ENCODE measurements around the gene DNTTIP2. TPM values are rescaled to one million over a fixed set of nuclear protein-coding genes. Genes with fewer than 3 reads are reported as not detected.
"Not testable (repeated sequence)": the region's sequence is repeated elsewhere in the genome, so short reads cannot be mapped to it uniquely, and the experiment has no call there.

Gene DNTTIP2, protein sequence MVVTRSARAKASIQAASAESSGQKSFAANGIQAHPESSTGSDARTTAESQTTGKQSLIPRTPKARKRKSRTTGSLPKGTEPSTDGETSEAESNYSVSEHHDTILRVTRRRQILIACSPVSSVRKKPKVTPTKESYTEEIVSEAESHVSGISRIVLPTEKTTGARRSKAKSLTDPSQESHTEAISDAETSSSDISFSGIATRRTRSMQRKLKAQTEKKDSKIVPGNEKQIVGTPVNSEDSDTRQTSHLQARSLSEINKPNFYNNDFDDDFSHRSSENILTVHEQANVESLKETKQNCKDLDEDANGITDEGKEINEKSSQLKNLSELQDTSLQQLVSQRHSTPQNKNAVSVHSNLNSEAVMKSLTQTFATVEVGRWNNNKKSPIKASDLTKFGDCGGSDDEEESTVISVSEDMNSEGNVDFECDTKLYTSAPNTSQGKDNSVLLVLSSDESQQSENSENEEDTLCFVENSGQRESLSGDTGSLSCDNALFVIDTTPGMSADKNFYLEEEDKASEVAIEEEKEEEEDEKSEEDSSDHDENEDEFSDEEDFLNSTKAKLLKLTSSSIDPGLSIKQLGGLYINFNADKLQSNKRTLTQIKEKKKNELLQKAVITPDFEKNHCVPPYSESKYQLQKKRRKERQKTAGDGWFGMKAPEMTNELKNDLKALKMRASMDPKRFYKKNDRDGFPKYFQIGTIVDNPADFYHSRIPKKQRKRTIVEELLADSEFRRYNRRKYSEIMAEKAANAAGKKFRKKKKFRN
- 46.4 to 49.6 TPM (median 47.4 TPM) in 3 replicates for total RNA-seq

DNA sequence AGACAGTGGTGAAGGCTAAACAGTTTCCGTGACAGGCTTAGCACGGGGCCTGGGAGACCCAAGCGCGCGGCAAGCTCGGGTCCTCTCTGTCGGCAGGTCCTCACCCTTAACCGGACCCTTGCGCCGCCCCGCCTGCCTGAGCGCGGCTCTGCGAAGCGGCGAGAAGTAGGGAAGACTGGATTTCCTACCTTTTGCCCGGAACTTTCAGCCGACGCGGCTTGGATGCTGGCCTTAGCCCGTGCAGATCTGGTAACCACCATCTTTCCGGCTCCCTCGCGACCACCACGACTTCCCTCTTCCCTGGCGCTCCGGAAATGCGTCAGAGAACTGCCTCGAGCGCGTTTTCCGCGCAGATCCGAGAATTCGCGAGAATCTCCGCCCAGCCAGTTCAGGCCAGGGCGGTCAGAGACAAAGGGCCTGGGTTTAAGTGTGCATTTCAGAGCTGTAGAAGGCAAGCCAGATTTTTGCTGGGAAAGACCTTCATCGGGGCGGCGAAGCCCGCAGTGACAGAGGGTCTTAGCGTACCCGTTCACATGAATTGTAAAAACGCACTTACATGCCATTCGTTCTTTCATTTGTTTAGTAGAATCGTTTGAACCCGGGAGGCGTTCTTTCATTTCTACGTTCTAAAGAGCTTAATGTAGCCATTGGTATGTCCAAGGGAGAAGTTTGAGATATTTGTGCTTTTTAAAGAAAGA, at the start of gene DNTTIP2:
Gene DNTTIP2, minus strand, starts transcription at position 318 of the 698 bp plus-strand sequence. Its CDS starts 58 bp downstream, at position 260.
- H3K27ac Mint-ChIP-seq: peak within 1 kb of the TSS; percentile 98
- DNase-seq (ENCODE audit: low spot score in 2 of 2, unreplicated experiment in 2 of 2): peak; percentile 71 to 85
- H3K27me3 Mint-ChIP-seq (ENCODE audit: low read depth): no peaks in the 10 kb centered on the region
- peaks cover 20% of the 10 kb centered on the region for H3K36me3 Mint-ChIP-seq
- TF ChIP-seq, protein P1, sequence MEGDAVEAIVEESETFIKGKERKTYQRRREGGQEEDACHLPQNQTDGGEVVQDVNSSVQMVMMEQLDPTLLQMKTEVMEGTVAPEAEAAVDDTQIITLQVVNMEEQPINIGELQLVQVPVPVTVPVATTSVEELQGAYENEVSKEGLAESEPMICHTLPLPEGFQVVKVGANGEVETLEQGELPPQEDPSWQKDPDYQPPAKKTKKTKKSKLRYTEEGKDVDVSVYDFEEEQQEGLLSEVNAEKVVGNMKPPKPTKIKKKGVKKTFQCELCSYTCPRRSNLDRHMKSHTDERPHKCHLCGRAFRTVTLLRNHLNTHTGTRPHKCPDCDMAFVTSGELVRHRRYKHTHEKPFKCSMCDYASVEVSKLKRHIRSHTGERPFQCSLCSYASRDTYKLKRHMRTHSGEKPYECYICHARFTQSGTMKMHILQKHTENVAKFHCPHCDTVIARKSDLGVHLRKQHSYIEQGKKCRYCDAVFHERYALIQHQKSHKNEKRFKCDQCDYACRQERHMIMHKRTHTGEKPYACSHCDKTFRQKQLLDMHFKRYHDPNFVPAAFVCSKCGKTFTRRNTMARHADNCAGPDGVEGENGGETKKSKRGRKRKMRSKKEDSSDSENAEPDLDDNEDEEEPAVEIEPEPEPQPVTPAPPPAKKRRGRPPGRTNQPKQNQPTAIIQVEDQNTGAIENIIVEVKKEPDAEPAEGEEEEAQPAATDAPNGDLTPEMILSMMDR (IDR thresholded peaks at IDR 0.05; ENCODE audit: unreplicated experiment): no peak
- no peaks in the 10 kb centered on the region for H3K9me3 Mint-ChIP-seq
- H3K4me1 Mint-ChIP-seq: peaks cover 28% of the 10 kb centered on the region
- peak within 1 kb of the TSS; percentile 97 for H3K4me3 Mint-ChIP-seq

DNA sequence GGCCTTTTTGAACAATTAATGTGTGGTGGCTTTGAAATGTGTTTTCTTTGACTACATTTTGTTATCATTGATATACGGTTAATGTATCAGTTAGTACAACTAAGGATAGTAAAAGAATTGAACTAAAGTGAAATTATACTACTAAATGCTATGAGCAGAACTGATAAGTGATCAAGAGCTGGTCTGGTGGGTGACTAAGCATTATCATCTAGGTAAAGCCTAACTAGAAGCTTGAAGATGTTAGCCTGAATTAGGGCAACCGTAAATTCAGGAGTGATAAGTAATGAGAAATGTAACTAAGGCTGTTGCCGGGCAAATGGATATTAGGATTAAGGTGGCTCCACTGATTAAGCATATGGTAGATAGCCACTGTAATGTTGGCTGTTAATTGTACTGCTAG, 46.2 kb upstream of the DNTTIP2 start:
- Mint-ChIP-seq H3K27ac (no peak overlapping the region), H3K9me3 (peaks cover 25% of the 10 kb centered on the region), H3K27me3 (ENCODE audit: low read depth) (no peaks in the 10 kb centered on the region), H3K4me1 (no peaks in the 10 kb centered on the region), H3K4me3 (no peak overlapping the region), H3K36me3 (no peaks in the 10 kb centered on the region)
- TF ChIP-seq, protein P1 (IDR thresholded peaks at IDR 0.05; ENCODE audit: unreplicated experiment): no peak
- DNase-seq (ENCODE audit: low spot score in 2 of 2, unreplicated experiment in 2 of 2): no peak

DNA sequence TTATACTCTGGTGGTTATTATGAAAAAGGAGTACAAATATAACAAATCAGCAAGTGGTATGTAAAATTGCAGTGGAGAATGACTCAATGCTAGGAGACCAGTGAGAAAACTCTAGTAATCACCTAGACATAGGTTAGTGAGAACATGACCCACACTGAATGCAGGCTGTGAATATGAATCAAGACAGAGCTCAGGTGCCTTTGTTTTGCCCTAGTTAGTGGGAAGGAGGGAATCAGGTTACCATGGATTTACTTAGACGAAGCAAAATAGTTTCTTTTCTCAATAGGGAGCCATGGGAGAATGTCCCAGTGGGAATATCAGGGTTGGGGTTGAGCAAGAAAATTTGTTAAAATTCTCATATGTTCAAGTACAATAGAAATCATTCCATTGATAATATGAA, 40.8 kb upstream of the DNTTIP2 start:
- peaks cover 11% of the 10 kb centered on the region for H3K9me3 Mint-ChIP-seq
- no peak overlapping the region for H3K27ac Mint-ChIP-seq
- no peaks in the 10 kb centered on the region for H3K27me3 Mint-ChIP-seq (ENCODE audit: low read depth)
- H3K4me1 Mint-ChIP-seq: no peaks in the 10 kb centered on the region
- DNase-seq (ENCODE audit: low spot score in 2 of 2, unreplicated experiment in 2 of 2): no peak
- H3K4me3 Mint-ChIP-seq: no peak overlapping the region
- no peaks in the 10 kb centered on the region for H3K36me3 Mint-ChIP-seq
- TF ChIP-seq, protein P1 (IDR thresholded peaks at IDR 0.05; ENCODE audit: unreplicated experiment): no peak

DNA sequence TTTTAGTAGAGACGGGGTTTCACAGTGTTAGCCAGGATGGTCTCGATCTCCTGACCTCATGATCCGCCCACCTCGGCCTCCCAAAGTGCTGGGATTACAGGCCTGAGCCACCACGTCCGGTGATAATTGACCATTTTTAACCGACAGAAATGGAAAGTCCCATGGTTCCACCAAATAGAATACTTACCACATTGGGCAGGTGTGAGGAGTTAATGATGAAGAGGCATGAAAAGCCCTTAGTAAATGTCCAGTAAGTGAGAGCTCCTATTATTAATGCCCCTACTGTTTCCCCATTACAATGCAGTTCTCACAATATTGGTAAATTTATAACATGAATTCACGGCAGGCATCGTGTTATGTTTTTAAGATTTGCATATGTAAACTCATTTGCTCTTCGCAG, 38.3 kb upstream of the DNTTIP2 start:
- H3K36me3 Mint-ChIP-seq: no peaks in the 10 kb centered on the region
- no peak for DNase-seq (ENCODE audit: low spot score in 2 of 2, unreplicated experiment in 2 of 2)
- H3K4me3 Mint-ChIP-seq: no peak overlapping the region
- H3K27ac Mint-ChIP-seq: no peak overlapping the region
- TF ChIP-seq, protein P1 (IDR thresholded peaks at IDR 0.05; ENCODE audit: unreplicated experiment): no peak
- H3K4me1 Mint-ChIP-seq: no peaks in the 10 kb centered on the region
- peaks cover 12% of the 10 kb centered on the region for H3K9me3 Mint-ChIP-seq
- H3K27me3 Mint-ChIP-seq (ENCODE audit: low read depth): peaks cover 5% of the 10 kb centered on the region

DNA sequence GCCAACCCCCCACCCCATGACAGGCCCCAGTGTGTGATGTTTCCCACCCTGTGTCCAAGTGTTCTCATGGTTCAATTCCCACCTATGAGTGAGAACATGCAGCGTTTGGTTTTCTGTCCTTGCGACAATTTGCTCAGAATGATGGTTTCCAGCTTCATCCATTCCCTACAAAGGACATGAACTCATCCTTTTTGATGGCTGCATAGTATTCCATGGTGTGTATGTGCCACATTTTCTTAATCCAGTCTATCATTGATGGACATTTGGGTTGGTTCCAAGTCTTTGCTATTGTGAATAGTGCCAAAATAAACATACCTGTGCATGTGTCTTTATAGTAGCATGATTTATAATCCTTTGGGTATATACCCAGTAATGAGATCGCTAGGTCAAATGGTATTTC, 31.9 kb upstream of the DNTTIP2 start:
- DNase-seq (ENCODE audit: low spot score in 2 of 2, unreplicated experiment in 2 of 2); H3K4me3 Mint-ChIP-seq; H3K27ac Mint-ChIP-seq; H3K36me3 Mint-ChIP-seq; H3K27me3 Mint-ChIP-seq (ENCODE audit: low read depth): not testable (repeated sequence)
- Mint-ChIP-seq H3K4me1 (peaks cover 13% of the 10 kb centered on the region), H3K9me3 (peaks cover 13% of the 10 kb centered on the region)

All from mesothelial cell of epicardium (in vitro differentiated cells).